SU-DHL-6 (cell line): ENCODE results near the gene SPHK1.
"Not testable (repeated sequence)": the region's sequence is repeated elsewhere in the genome, so short reads cannot be mapped to it uniquely, and the experiment has no call there.

Experiments used
- H2AFZ ChIP-seq: fragments of 200-600 bp; sonication (generic); 2 replicates; pipeline ENCODE4 v1.6.1; 2014; ENCODE audit warnings: low read depth, mild to moderate bottlenecking, moderate library complexity, mixed read lengths, antibody characterized with exemption, low read length; ENCODE audit not compliant: severe bottlenecking
- H3F3A ChIP-seq: fragments of 200-600 bp; shearing (Covaris generic); 2 replicates; pipeline ENCODE4 v1.6.0; 2016; ENCODE audit warnings: antibody characterized with exemption, mild to moderate bottlenecking; ENCODE audit not compliant: insufficient read depth
- H3K27ac ChIP-seq: fragments of 200-600 bp; sonication (generic); 2 replicates; pipeline ENCODE4 v1.5.1; 2016; ENCODE audit warnings: low read depth, mild to moderate bottlenecking, low read length, moderate library complexity, mixed read lengths
- H3K27me3 ChIP-seq: fragments of 200-600 bp; sonication (generic), shearing (Covaris generic); 2 replicates; pipeline ENCODE4 v1.6.0; 2014; ENCODE audit warnings: mild to moderate bottlenecking, low read length
- H3K36me3 ChIP-seq: fragments of 200-600 bp; sonication (generic); 2 replicates; pipeline ENCODE4 v1.6.1; 2014; ENCODE audit warnings: mild to moderate bottlenecking, low read length, mixed read lengths
- H3K4me2 ChIP-seq: fragments of 300-600, 200-600 bp; shearing (Covaris generic), sonication (generic); 2 replicates; pipeline ENCODE4 v1.6.0; 2014; ENCODE audit warnings: low read length, low read depth, mild to moderate bottlenecking; ENCODE audit not compliant: poor library complexity, severe bottlenecking
- H3K4me3 ChIP-seq: fragments of 200-600 bp; sonication (generic); 2 replicates; pipeline ENCODE4 v1.5.1; 2014; ENCODE audit warnings: antibody characterized with exemption, low read length, mild to moderate bottlenecking, mixed read lengths; ENCODE audit not compliant: insufficient read depth, poor library complexity, severe bottlenecking
- H3K79me2 ChIP-seq: fragments of 200-600 bp; sonication (generic); 2 replicates; pipeline ENCODE4 v1.6.1; 2014; ENCODE audit warnings: mild to moderate bottlenecking, low read length, moderate library complexity; ENCODE audit not compliant: insufficient read depth
- H3K9ac ChIP-seq: fragments of 200-600 bp; sonication (generic); 2 replicates; pipeline ENCODE4 v1.7.0; 2014; ENCODE audit warnings: mild to moderate bottlenecking, low read length
- H3K9me2 ChIP-seq: fragments of 200-600 bp; sonication (generic); replicated peaks from 2 replicates; pipeline ENCODE4 v1.6.1; 2014; ENCODE audit warnings: low read length; ENCODE audit not compliant: insufficient read depth
- H3K9me3 ChIP-seq: fragments of 200-600 bp; sonication (generic); 2 replicates; pipeline ENCODE4 v1.6.1; 2014; ENCODE audit warnings: low read length, mixed read lengths; ENCODE audit not compliant: insufficient read depth
- H4K20me1 ChIP-seq: fragments of 200-600 bp; sonication (generic); 2 replicates; pipeline ENCODE4 v1.6.1; 2014; ENCODE audit warnings: low read depth, mild to moderate bottlenecking, antibody characterized with exemption, low read length, moderate library complexity, mixed read lengths
- EZH2phosphoT487 ChIP-seq: fragments of 200-600 bp; sonication (generic), shearing (Covaris generic); conservative IDR thresholded peaks from 2 replicates; pipeline ENCODE4 v1.6.1; 2018; ENCODE audit warnings: mild to moderate bottlenecking, antibody characterized with exemption, low read length, moderate library complexity, mixed read lengths
- TF ChIP-seq, protein P1 (sequence below): fragments of 200-600 bp; sonication (generic); IDR thresholded peaks from one replicate; pipeline ENCODE4 v1.5.1; 2017; ENCODE audit warnings: antibody characterized with exemption, mild to moderate bottlenecking, low read length, moderate library complexity; ENCODE audit not compliant: insufficient read depth, poor library complexity, severe bottlenecking

SPHK1 gene

DNA sequence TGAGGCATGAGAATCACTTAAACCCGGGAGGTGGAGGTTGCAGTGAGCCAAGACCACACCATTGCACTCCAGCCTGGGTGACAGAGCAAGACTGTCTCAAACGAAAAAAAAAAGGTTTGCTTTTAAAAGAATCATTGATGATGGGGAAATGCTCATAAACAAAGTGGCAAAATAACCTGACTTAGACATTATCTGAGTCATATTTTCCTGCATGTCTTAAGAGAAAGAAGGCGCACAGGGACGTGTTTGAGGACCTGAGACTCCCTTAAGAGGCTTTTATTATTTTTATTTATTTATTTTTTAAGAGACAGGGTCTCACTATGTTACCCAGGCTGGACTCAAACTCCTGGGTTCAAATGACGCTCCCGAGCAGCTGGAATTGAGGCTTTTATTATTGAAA, 25.0 kb upstream of the SPHK1 start:
- H3K9me3 ChIP-seq, result no peaks in the 10 kb centered on the region

DNA sequence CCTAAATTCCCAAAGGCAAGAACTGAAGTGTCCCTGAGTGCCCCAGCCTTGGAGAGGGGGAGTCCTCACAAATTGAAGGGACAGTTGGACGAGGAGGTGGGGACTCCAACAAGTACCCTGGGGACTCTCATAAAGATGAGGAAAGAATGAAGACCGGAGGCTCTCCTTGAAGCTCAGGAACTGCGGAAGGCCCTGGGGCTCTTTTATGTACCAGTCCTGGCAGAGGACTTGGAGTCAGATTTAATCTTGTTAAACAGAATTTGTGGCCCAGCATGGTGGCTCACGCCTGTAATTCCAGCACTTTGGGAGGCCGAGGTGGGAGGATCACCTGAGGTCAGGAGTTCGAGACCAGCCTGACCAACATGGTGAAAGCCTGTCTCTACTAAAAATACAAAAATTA, 24.6 kb upstream of the SPHK1 start:
- not testable (repeated sequence) for H3K27me3 ChIP-seq, H3K9ac ChIP-seq, H2AFZ ChIP-seq, H3K9me3 ChIP-seq, H3K79me2 ChIP-seq, H3K4me2 ChIP-seq, H3F3A ChIP-seq, H3K27ac ChIP-seq, H3K4me3 ChIP-seq, H4K20me1 ChIP-seq, H3K36me3 ChIP-seq, H3K9me2 ChIP-seq

More for the DNA sequence above, 25.0 kb upstream of the SPHK1 start:
- Histone ChIP-seq H3K36me3 (no peaks in the 10 kb centered on the region), H3K4me2 (no peak overlapping the region), H3K9me2 (no peaks in the 10 kb centered on the region), H3F3A (no peaks in the 10 kb centered on the region; the same call in 1 of the 2 replicates), H3K27me3 (no peaks in the 10 kb centered on the region), H2AFZ (no peak overlapping the region), H3K79me2 (no peaks in the 10 kb centered on the region), H3K27ac (no peak overlapping the region), H4K20me1 (no peaks in the 10 kb centered on the region), H3K4me3 (no peak overlapping the region), H3K9ac (no peak overlapping the region)
- TF ChIP-seq, protein P1, sequence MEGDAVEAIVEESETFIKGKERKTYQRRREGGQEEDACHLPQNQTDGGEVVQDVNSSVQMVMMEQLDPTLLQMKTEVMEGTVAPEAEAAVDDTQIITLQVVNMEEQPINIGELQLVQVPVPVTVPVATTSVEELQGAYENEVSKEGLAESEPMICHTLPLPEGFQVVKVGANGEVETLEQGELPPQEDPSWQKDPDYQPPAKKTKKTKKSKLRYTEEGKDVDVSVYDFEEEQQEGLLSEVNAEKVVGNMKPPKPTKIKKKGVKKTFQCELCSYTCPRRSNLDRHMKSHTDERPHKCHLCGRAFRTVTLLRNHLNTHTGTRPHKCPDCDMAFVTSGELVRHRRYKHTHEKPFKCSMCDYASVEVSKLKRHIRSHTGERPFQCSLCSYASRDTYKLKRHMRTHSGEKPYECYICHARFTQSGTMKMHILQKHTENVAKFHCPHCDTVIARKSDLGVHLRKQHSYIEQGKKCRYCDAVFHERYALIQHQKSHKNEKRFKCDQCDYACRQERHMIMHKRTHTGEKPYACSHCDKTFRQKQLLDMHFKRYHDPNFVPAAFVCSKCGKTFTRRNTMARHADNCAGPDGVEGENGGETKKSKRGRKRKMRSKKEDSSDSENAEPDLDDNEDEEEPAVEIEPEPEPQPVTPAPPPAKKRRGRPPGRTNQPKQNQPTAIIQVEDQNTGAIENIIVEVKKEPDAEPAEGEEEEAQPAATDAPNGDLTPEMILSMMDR, result no peak
- TF ChIP-seq EZH2phosphoT487, result no peak

DNA sequence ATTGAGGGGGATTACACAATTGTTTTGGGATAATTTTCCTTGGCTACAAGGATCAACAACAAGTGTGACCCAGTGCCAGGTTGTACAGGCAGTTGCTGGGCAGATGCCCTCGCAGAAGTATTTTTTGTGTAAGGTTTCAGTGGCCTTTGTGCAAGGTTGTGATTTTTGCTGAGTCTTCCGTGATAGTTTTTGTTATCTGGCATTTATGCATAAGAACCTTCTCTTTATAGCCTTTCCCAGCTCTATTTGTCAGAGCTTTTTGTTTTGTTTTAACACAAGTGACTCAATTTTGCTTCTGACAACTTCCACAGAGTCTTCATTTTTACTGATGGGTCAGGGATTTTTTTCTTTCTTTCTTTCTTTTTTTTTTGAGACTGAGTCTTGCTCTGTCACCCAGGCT, 23.9 kb upstream of the SPHK1 start:
- Histone ChIP-seq H2AFZ (no peak overlapping the region), H3K4me3 (no peak overlapping the region), H3K27ac (no peak overlapping the region), H3K9me3 (no peaks in the 10 kb centered on the region), H3K79me2 (no peaks in the 10 kb centered on the region), H3K36me3 (no peaks in the 10 kb centered on the region), H3K9ac (no peak overlapping the region), H3K27me3 (no peaks in the 10 kb centered on the region), H3K4me2 (no peak overlapping the region), H3K9me2 (no peaks in the 10 kb centered on the region), H3F3A (no peaks in the 10 kb centered on the region), H4K20me1 (no peaks in the 10 kb centered on the region)
- TF ChIP-seq, protein P1, result no peak
- TF ChIP-seq EZH2phosphoT487, result no peak

DNA sequence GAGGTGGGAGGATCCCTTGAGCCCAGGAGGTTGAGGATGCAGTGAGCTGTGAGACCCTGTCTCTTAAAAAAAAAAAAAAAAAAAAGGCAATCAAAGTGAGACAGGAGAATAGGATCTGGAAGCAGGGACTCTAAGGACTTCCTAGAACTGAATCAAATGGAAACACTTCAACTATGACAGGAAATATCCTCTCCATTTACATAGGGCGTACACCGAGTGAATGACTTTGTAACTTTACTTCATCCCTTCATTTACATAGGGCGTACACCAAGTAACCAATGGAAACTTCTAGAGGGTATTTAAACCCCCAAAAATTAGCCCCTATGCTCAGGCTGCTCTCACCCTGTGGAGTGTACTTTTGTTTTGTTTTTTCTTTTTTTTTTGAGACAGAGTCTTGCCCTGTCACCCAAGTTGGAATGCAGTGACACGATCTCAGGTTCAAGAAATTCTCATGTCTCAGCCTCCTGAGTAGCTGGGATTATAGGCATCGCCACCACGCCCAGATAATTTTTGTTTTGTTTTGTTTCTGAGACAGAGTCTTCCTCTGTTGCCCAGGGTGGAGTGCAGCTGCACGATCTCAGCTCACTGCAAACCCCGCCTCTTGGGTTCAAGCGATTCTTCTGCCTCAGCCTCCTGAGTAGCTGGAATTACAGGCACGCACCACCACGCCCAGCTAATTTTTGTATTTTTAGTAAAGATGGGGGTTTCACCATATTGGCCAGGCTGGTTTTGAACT, 21.1 kb upstream of the SPHK1 start:
- H2AFZ ChIP-seq, result no peak overlapping the region
- H3K79me2 ChIP-seq, result no peaks in the 10 kb centered on the region

More for the DNA sequence above, 21.1 kb upstream of the SPHK1 start:
- no peaks in the 10 kb centered on the region for H3K9me2 ChIP-seq
- H3K4me2 ChIP-seq, result no peak overlapping the region
- no peaks in the 10 kb centered on the region for H3K27me3 ChIP-seq
- no peak overlapping the region for H3K27ac ChIP-seq
- H3K9ac ChIP-seq, result no peak overlapping the region
- no peak overlapping the region for H3K4me3 ChIP-seq
- TF ChIP-seq EZH2phosphoT487, result no peak
- TF ChIP-seq, protein P1, result no peak
- no peaks in the 10 kb centered on the region for H3K9me3 ChIP-seq
- no peaks in the 10 kb centered on the region for H3F3A ChIP-seq
- no peaks in the 10 kb centered on the region for H3K36me3 ChIP-seq
- H4K20me1 ChIP-seq, result no peaks in the 10 kb centered on the region
